GM06990 (cell line): ENCODE results near the gene CCL15.

Experiments used
- DNase-seq: peaks from one replicate; pipeline ENCODE4 v3.0.0-alpha.2; 2011; ENCODE audit not compliant: insufficient read length; ENCODE audit errors: extremely low read depth
- H3K27me3 ChIP-seq: replicated peaks from 2 replicates; pipeline ENCODE4 v1.6.0; 2011; ENCODE audit warnings: low read length; ENCODE audit not compliant: control insufficient read depth, insufficient read depth
- H3K36me3 ChIP-seq: 2 replicates; pipeline ENCODE4 v1.5.1; 2011; ENCODE audit warnings: low read length; ENCODE audit not compliant: control insufficient read depth, insufficient read depth
- H3K4me3 ChIP-seq: replicated peaks from 2 replicates; pipeline ENCODE4 v1.5.1; 2011; ENCODE audit warnings: low read depth, mild to moderate bottlenecking, control low read depth, low read length
- TF ChIP-seq, protein P1 (sequence below): IDR thresholded peaks from 2 replicates; pipeline ENCODE4 v1.5.1; 2011; ENCODE audit warnings: low read length, control low read depth, mild to moderate bottlenecking, inconsistent platforms; ENCODE audit not compliant: insufficient read depth, poor library complexity, severe bottlenecking

The CCL15 gene

DNA sequence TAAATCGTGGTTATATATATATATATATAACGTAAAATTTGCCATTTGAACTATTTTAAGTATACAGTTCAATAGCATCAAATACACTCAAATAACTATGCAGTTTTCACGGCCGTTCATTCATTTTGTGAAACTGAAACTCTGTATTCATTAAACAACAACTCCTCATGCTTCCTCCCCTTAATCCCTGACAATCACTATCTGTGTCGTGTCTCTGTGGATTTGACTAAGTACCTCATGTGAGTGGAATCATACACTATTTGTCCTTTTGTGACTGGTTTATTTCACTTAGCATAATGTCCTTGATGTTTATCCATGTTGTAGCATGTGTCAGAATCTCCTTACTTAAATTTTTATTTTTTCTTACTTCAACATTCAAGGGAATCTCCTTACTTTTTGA, 13.6 kb upstream of the CCL15 start:
- Histone ChIP-seq H3K36me3 (no peaks in the 10 kb centered on the region), H3K4me3 (no peak overlapping the region), H3K27me3 (no peaks in the 10 kb centered on the region)
- DNase-seq, result no peak
- TF ChIP-seq, protein P1, sequence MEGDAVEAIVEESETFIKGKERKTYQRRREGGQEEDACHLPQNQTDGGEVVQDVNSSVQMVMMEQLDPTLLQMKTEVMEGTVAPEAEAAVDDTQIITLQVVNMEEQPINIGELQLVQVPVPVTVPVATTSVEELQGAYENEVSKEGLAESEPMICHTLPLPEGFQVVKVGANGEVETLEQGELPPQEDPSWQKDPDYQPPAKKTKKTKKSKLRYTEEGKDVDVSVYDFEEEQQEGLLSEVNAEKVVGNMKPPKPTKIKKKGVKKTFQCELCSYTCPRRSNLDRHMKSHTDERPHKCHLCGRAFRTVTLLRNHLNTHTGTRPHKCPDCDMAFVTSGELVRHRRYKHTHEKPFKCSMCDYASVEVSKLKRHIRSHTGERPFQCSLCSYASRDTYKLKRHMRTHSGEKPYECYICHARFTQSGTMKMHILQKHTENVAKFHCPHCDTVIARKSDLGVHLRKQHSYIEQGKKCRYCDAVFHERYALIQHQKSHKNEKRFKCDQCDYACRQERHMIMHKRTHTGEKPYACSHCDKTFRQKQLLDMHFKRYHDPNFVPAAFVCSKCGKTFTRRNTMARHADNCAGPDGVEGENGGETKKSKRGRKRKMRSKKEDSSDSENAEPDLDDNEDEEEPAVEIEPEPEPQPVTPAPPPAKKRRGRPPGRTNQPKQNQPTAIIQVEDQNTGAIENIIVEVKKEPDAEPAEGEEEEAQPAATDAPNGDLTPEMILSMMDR, result no peak

DNA sequence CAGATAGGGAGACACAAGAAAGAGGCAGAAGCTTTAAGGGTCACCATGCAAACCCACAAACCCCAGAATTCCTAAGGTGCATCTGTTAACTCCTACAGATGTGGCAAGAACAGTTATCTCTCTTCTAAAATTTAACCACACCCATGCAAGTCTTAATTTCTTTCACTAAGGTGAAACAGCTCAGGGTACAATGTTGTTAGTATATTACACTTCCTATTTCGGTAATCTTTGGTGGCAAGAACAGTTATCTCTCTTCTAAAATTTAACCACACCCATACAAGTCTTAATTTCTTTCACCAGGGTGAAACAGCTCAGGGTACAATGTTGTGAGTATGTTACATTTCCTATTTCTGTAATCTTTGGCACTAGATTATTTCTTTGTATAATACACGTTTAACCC, 9.8 kb upstream of the CCL15 start:
- no peak overlapping the region for H3K4me3 ChIP-seq
- no peaks in the 10 kb centered on the region for H3K36me3 ChIP-seq
- TF ChIP-seq, protein P1, result no peak
- H3K27me3 ChIP-seq, result no peaks in the 10 kb centered on the region
- no peak for DNase-seq

DNA sequence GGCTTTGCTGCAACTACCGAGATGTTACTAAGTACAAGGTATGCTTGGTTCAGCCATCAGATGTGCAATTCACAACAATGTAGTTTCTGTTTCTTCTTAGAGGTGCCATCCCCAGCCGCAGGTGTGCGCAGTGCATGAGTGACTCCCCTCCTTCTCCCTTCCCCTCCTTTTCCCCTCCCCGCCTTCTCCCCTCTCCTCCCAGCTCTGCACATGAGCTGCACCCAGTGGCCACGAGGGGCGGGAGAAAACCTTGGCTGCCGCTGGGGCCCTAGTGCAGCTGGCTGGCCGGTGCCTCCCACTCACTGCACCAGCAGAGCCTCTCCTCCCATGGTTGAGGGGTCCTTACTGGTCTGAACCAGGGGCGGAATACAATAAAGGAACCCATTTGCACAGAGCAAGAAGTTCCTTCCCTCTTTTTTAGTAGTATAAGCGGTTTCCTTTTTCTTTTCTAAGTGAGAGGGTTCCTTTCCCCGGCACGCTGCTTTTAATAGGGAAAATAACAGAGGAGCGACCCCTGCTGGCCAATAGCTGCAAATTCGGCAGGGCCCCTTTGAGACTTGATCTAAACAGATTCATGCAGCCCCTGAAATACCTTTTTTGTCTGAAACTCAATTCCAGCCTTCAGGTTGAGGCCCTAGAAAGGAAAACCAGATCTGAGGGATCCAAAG, 7.8 kb upstream of the CCL15 start:
- no peaks in the 10 kb centered on the region for H3K36me3 ChIP-seq
- TF ChIP-seq, protein P1, result peak; percentile 48
- H3K4me3 ChIP-seq, result no peak overlapping the region
- no peaks in the 10 kb centered on the region for H3K27me3 ChIP-seq
- DNase-seq, result peak; percentile 36

DNA sequence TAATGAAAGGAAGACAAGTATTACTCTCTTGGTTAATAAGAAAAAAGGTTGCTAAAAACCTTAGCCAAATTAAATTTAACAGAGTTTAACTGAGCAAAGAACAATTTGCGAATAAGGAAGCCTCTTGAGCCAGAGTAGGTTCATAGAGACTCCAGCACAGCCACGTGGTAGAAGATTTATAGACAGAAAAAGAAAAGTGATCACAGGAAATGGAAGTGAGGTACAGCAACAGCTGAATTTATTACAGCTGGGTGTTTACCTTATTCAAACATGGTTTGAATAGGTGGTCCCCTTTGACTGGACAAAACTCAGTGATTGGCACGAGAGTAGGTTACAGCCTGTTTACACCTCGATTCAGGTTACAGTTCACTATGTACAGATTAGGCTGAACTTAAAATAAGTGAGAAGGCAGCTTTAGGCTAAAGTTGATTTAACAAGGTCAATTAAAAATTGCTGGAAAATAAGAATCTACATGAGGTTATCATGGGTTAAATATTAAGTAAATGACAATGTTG, 3.3 kb upstream of the CCL15 start:
- Histone ChIP-seq H3K36me3 (no peaks in the 10 kb centered on the region), H3K4me3 (no peak overlapping the region), H3K27me3 (no peaks in the 10 kb centered on the region)
- no peak for DNase-seq
- TF ChIP-seq, protein P1, result no peak

DNA sequence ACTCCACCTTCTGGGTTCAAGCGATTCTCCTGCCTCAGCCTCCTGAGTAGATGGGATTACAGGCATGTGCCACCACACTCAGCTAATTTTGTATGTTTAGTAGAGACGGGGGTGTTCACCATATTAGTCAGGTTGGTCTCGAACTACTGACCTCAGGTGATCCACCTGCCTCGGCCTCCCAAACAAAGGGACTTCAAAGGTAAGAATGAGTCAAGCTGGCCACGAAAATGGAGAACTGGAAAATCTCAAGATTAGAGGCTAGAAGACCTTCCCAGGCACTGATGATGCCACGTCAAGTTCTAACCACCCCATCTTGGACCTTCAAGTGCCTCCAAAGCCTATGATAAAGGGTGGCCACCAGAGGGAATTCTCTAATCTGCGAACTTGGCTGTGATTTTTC, 1.3 kb upstream of the CCL15 start:
- TF ChIP-seq, protein P1, result peak; percentile 4
- DNase-seq, result peak; percentile 48
- H3K4me3 ChIP-seq, result no peak overlapping the region
- no peaks in the 10 kb centered on the region for H3K27me3 ChIP-seq
- H3K36me3 ChIP-seq, result no peaks in the 10 kb centered on the region
